OCI-LY7 (cell line): ENCODE results near the gene RNF26. TPM values are rescaled to one million over a fixed set of nuclear protein-coding genes. Genes with fewer than 3 reads are reported as not detected.

Experiments
- BruUV-seq: library from RNA; stranded (reverse); fragments of 400-500 nt; replicated peaks from 2 replicates; lab custom pipeline; 2021; lab: Mats Ljungman, UMichigan
- CTCF ChIA-PET: fragments of 300-600 bp; sonication (Branson Sonifier 250); formaldehyde crosslinking; loops from one replicate; lab custom pipeline; 2022; ENCODE audit warnings: antibody characterized with exemption; ENCODE audit not compliant: unreplicated experiment; lab: Charles Lee
- POLR2A ChIA-PET: fragments of 300-600 bp; sonication (Branson Sonifier 250); formaldehyde crosslinking; loops from one replicate; lab custom pipeline; 2022; ENCODE audit warnings: antibody characterized with exemption; lab: Charles Lee
- DNase-seq: peaks from one replicate; pipeline ENCODE4 v3.0.0-alpha.2; 2015; ENCODE audit warnings: low spot score
- H2AFZ ChIP-seq: fragments of 200-600 bp; sonication (generic), shearing (Covaris generic); 2 replicates; pipeline ENCODE4 v1.6.1; 2014; ENCODE audit warnings: mild to moderate bottlenecking, antibody characterized with exemption, low read length, moderate library complexity
- H3K27ac ChIP-seq: fragments of 200-600 bp; sonication (generic); 2 replicates; pipeline ENCODE4 v1.5.1; 2014; ENCODE audit warnings: mixed run types, low read depth, mild to moderate bottlenecking, moderate library complexity, low read length, inconsistent platforms; ENCODE audit not compliant: poor library complexity, severe bottlenecking
- H3K36me3 ChIP-seq: fragments of 200-600 bp; sonication (generic); 2 replicates; pipeline ENCODE4 v1.6.1; 2014; ENCODE audit warnings: mild to moderate bottlenecking, antibody characterized with exemption, low read length, moderate library complexity, mixed read lengths; ENCODE audit not compliant: insufficient read depth
- H3K4me1 ChIP-seq: fragments of 200-600 bp; sonication (generic); 2 replicates; pipeline ENCODE4 v1.5.1; 2014; ENCODE audit warnings: mild to moderate bottlenecking, low read length; ENCODE audit not compliant: insufficient read depth, poor library complexity, severe bottlenecking
- H3K4me2 ChIP-seq: fragments of 200-600 bp; sonication (generic); 2 replicates; pipeline ENCODE4 v1.6.1; 2014; ENCODE audit warnings: mild to moderate bottlenecking, low read length
- H3K4me3 ChIP-seq: fragments of 200-600 bp; sonication (generic); 2 replicates; pipeline ENCODE4 v1.5.1; 2014; ENCODE audit warnings: mild to moderate bottlenecking, low read depth, low read length; ENCODE audit not compliant: poor library complexity, severe bottlenecking
- H3K79me2 ChIP-seq: fragments of 200-600 bp; sonication (generic); 2 replicates; pipeline ENCODE4 v1.6.1; 2016; ENCODE audit warnings: low read depth, mild to moderate bottlenecking, low read length, moderate library complexity, mixed read lengths; ENCODE audit not compliant: insufficient read depth
- H3K9me2 ChIP-seq: fragments of 200-600 bp; sonication (generic); 2 replicates; pipeline ENCODE4 v1.6.1; 2016; ENCODE audit warnings: mild to moderate bottlenecking, low read length, mixed read lengths; ENCODE audit not compliant: insufficient read depth
- H3K9me3 ChIP-seq: fragments of 200-600 bp; sonication (generic); 2 replicates; pipeline ENCODE4 v1.6.1; 2014; ENCODE audit warnings: mild to moderate bottlenecking, mixed run types, low read length, mixed read lengths
- H4K20me1 ChIP-seq: fragments of 200-600 bp; sonication (generic); 2 replicates; pipeline ENCODE4 v1.6.1; 2014; ENCODE audit warnings: mild to moderate bottlenecking, antibody characterized with exemption, low read length, moderate library complexity, mixed read lengths; ENCODE audit not compliant: insufficient read depth
- EZH2phosphoT487 ChIP-seq: fragments of 200-600 bp; sonication (generic); IDR thresholded peaks from 2 replicates; pipeline ENCODE4 v1.6.1; 2018; ENCODE audit warnings: low read depth, borderline replicate concordance, mild to moderate bottlenecking, mixed run types, antibody characterized with exemption, low read length, moderate library complexity, mixed read lengths
- intact Hi-C: fragments of 100-400 bp; cut with micrococcal nuclease; formaldehyde crosslinking; loops from one replicate; pipeline ENCODE4 v1.10.0; 2022; ENCODE audit not compliant: unreplicated experiment
- total RNA-seq, 2 experiments: library from RNA; depleted of rRNA in 1 of 2; stranded (reverse); fragments of >200 nt in 1 of 2; shearing (Covaris generic) in 1 of 2; gene quantifications; 2 replicates each; pipeline ENCODE4 v1.2.3, GENCODE V29; 2014 to 2022
- TF ChIP-seq, protein P1 (sequence below): fragments of 200-600 bp; sonication (generic); conservative IDR thresholded peaks from 2 replicates; pipeline ENCODE4 v1.5.1; 2014; ENCODE audit warnings: mild to moderate bottlenecking, antibody characterized with exemption, low read length, moderate library complexity, mixed read lengths

The RNF26 gene
- total RNA-seq, 2 experiments from 2014 or later, result 13.9 to 52.5 TPM

DNA sequence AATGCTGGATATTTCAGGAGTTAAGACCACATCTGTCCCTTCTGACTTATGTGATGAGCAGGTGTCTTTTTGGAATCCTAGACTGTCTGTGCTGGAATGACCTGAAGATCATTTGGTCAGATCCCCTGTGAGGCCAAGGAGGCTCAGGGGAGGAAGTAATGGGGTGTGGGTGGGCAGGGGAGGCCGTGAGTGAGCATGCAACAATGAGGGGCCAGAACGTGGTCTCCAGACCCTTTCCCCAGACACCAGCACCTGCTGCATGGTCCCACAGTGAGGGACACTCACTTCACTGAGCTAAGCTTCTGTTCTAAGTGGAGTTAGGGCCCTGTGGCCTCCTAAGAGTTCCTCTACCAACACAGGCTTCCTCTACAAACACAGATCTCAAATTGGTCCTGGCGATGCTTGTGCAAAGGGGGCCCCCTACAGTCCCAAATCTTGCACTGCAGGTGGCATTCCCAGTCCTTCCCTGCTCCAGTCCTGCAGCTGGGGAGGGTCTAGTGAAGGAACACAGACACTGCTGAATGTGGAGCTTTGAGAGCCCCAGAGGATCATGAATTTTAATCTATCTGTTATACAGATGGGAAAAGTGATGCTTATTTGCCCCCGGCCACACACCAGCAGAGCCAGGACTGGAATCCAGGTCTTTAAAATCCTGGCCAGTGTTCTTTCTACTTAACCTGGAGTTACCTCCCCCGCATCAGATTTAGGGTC is 39.7 kb downstream of the RNF26 start:
- POLR2A ChIA-PET, result interaction anchor here (0.6 to 4.4 kb wide), 6 partner anchors 12 to 64 kb away, joined by 3 to 26 read pairs (median 4); no protein-coding TSS in a partner anchor
- Histone ChIP-seq H4K20me1 (no peaks in the 10 kb centered on the region), H3K27ac (peak overlapping the region; percentile 47), H3K79me2 (no peaks in the 10 kb centered on the region), H3K4me3 (no peak overlapping the region), H3K4me2 (peak overlapping the region; percentile 40), H2AFZ (no peak overlapping the region), H3K9me2 (no peaks in the 10 kb centered on the region), H3K4me1 (peaks cover 72% of the 10 kb centered on the region), H3K36me3 (no peaks in the 10 kb centered on the region), H3K9me3 (no peaks in the 10 kb centered on the region)
- CTCF ChIA-PET, result interaction anchor here (0.5 to 2.1 kb wide), 10 partner anchors 10 to 318 kb away, joined by 3 to 24 read pairs (median 4); partner anchors contain the start of gene CBL
- BruUV-seq, result no TSS peak
- TF ChIP-seq, protein P1, sequence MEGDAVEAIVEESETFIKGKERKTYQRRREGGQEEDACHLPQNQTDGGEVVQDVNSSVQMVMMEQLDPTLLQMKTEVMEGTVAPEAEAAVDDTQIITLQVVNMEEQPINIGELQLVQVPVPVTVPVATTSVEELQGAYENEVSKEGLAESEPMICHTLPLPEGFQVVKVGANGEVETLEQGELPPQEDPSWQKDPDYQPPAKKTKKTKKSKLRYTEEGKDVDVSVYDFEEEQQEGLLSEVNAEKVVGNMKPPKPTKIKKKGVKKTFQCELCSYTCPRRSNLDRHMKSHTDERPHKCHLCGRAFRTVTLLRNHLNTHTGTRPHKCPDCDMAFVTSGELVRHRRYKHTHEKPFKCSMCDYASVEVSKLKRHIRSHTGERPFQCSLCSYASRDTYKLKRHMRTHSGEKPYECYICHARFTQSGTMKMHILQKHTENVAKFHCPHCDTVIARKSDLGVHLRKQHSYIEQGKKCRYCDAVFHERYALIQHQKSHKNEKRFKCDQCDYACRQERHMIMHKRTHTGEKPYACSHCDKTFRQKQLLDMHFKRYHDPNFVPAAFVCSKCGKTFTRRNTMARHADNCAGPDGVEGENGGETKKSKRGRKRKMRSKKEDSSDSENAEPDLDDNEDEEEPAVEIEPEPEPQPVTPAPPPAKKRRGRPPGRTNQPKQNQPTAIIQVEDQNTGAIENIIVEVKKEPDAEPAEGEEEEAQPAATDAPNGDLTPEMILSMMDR, result peak; percentile 98
- no peak for TF ChIP-seq EZH2phosphoT487
- intact Hi-C loops, result loop anchor here (1.0 to 5.0 kb wide), 3 partner anchors 18 to 52 kb away; no protein-coding TSS in a partner anchor
- DNase-seq, result peak; percentile 75

GRCh38 chr11:119374632-119375336 is 40.5 kb downstream of the RNF26 start:
- no peaks in the 10 kb centered on the region for H3K9me3 ChIP-seq
- H4K20me1 ChIP-seq, result no peaks in the 10 kb centered on the region
- no peaks in the 10 kb centered on the region for H3K79me2 ChIP-seq
- intact Hi-C loops, result loop anchor here (1.0 to 5.0 kb wide), 3 partner anchors 18 to 52 kb away; no protein-coding TSS in a partner anchor
- BruUV-seq, result no TSS peak
- no peak overlapping the region for H2AFZ ChIP-seq
- TF ChIP-seq, protein P1, result no peak
- TF ChIP-seq EZH2phosphoT487, result no peak
- H3K4me3 ChIP-seq, result no peak overlapping the region
- no peak for DNase-seq
- no peak overlapping the region for H3K27ac ChIP-seq
- no peaks in the 10 kb centered on the region for H3K9me2 ChIP-seq
- POLR2A ChIA-PET, result interaction anchor here (1.0 to 4.4 kb wide), 3 partner anchors 13 to 65 kb away, joined by 3 to 26 read pairs (median 4); no protein-coding TSS in a partner anchor
- H3K36me3 ChIP-seq, result no peaks in the 10 kb centered on the region
- H3K4me2 ChIP-seq, result no peak overlapping the region
- CTCF ChIA-PET, result interaction anchor here (0.9 to 3.0 kb wide), 7 partner anchors 9 to 50 kb away, joined by 3 to 14 read pairs (median 4); no protein-coding TSS in a partner anchor
- H3K4me1 ChIP-seq, result peaks cover 65% of the 10 kb centered on the region
